RWPE2 (cell line): ENCODE data around the gene FGA.

ENCODE experiments used
- ATAC-seq: fragments of 200-7000 bp; cut with Tn5 transposase; 3 replicates; pipeline ENCODE4 v1.9.1; 2021; ENCODE audit warnings: low read depth
- DNase-seq: peaks from one replicate; pipeline ENCODE4 v3.0.0-alpha.2; 2020; ENCODE audit warnings: low spot score
- H3K27ac ChIP-seq: fragments of 450-650 bp; 2 replicates; pipeline ENCODE4 v1.5.1; 2017; ENCODE audit warnings: mild to moderate bottlenecking; ENCODE audit not compliant: poor library complexity, severe bottlenecking
- H3K27me3 ChIP-seq: fragments of 250-450 bp; sonication (Bioruptor Pico); 2 replicates; pipeline ENCODE4 v1.5.1; 2021; ENCODE audit warnings: mild to moderate bottlenecking, moderate library complexity; ENCODE audit not compliant: insufficient read depth, poor library complexity, severe bottlenecking
- H3K36me3 ChIP-seq: fragments of 250-450 bp; sonication (Bioruptor Pico); 2 replicates; pipeline ENCODE4 v1.5.1; 2020; ENCODE audit warnings: low read depth, mild to moderate bottlenecking, moderate library complexity
- H3K4me1 ChIP-seq: fragments of 250-450 bp; sonication (Bioruptor Pico); 2 replicates; pipeline ENCODE4 v1.5.1; 2021; ENCODE audit warnings: mild to moderate bottlenecking, moderate library complexity; ENCODE audit not compliant: insufficient read depth, poor library complexity, severe bottlenecking
- H3K4me3 ChIP-seq: fragments of 250-450 bp; sonication (Bioruptor Pico); 2 replicates; pipeline ENCODE4 v1.5.1; 2021; ENCODE audit warnings: mild to moderate bottlenecking, moderate library complexity; ENCODE audit not compliant: severe bottlenecking
- H3K9me3 ChIP-seq: fragments of 250-450 bp; sonication (Bioruptor Pico); 2 replicates; pipeline ENCODE4 v1.5.1; 2021; ENCODE audit warnings: mild to moderate bottlenecking, moderate library complexity; ENCODE audit not compliant: severe bottlenecking
- TF ChIP-seq, protein P1 (sequence below): fragments of 450-650 bp; IDR thresholded peaks from one replicate; pipeline ENCODE4 v1.5.1; 2017; ENCODE audit warnings: mild to moderate bottlenecking, moderate library complexity; ENCODE audit not compliant: poor library complexity, severe bottlenecking

FGA gene

GRCh38 chr4:154614306-154614705, 23.8 kb upstream of the FGA start:
- no peaks in the 10 kb centered on the region for H3K9me3 ChIP-seq
- DNase-seq, result no peak
- H3K27me3 ChIP-seq, result no peaks in the 10 kb centered on the region
- no peak for ATAC-seq
- H3K4me1 ChIP-seq, result no peaks in the 10 kb centered on the region
- TF ChIP-seq, protein P1, sequence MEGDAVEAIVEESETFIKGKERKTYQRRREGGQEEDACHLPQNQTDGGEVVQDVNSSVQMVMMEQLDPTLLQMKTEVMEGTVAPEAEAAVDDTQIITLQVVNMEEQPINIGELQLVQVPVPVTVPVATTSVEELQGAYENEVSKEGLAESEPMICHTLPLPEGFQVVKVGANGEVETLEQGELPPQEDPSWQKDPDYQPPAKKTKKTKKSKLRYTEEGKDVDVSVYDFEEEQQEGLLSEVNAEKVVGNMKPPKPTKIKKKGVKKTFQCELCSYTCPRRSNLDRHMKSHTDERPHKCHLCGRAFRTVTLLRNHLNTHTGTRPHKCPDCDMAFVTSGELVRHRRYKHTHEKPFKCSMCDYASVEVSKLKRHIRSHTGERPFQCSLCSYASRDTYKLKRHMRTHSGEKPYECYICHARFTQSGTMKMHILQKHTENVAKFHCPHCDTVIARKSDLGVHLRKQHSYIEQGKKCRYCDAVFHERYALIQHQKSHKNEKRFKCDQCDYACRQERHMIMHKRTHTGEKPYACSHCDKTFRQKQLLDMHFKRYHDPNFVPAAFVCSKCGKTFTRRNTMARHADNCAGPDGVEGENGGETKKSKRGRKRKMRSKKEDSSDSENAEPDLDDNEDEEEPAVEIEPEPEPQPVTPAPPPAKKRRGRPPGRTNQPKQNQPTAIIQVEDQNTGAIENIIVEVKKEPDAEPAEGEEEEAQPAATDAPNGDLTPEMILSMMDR, result no peak
- H3K4me3 ChIP-seq, result no peak overlapping the region
- no peak overlapping the region for H3K27ac ChIP-seq
- H3K36me3 ChIP-seq, result no peaks in the 10 kb centered on the region

- no peaks in the 10 kb centered on the region for H3K36me3 ChIP-seq
- no peak within 1 kb of the TSS for H3K27ac ChIP-seq
- ATAC-seq (no peak), DNase-seq (no peak)
- H3K4me3 ChIP-seq, result no peak within 1 kb of the TSS
- no peaks in the 10 kb centered on the region for H3K4me1 ChIP-seq
- TF ChIP-seq, protein P1, result no peak
- H3K9me3 ChIP-seq, result no peaks in the 10 kb centered on the region
- no peaks in the 10 kb centered on the region for H3K27me3 ChIP-seq
Observed at GRCh38 chr4:154612472-154613414, 22.2 kb upstream of the FGA start, which contains the start of gene FGG. FGG (minus strand) TSS chr4:154612656; CDS start chr4:154612609, 47 bp downstream.

- DNase-seq (no peak), ATAC-seq (no peak)
- TF ChIP-seq, protein P1, result no peak
- Histone ChIP-seq H3K27me3 (no peaks in the 10 kb centered on the region), H3K36me3 (no peaks in the 10 kb centered on the region), H3K9me3 (no peaks in the 10 kb centered on the region), H3K4me3 (no peak overlapping the region), H3K27ac (no peak overlapping the region), H3K4me1 (no peaks in the 10 kb centered on the region)
Observed at GRCh38 chr4:154611833-154612232, 21.3 kb upstream of the FGA start.

- Histone ChIP-seq H3K9me3 (no peaks in the 10 kb centered on the region), H3K27me3 (no peaks in the 10 kb centered on the region), H3K36me3 (no peaks in the 10 kb centered on the region), H3K27ac (no peak overlapping the region), H3K4me1 (no peaks in the 10 kb centered on the region), H3K4me3 (no peak overlapping the region)
- ATAC-seq, result no peak
- TF ChIP-seq, protein P1, result no peak
- DNase-seq, result no peak
Observed at GRCh38 chr4:154610582-154610981, 20.0 kb upstream of the FGA start.

- ATAC-seq (no peak), DNase-seq (no peak)
- H3K4me1 ChIP-seq, result no peaks in the 10 kb centered on the region
- no peaks in the 10 kb centered on the region for H3K27me3 ChIP-seq
- TF ChIP-seq, protein P1, result no peak
- H3K9me3 ChIP-seq, result no peaks in the 10 kb centered on the region
- no peaks in the 10 kb centered on the region for H3K36me3 ChIP-seq
- H3K27ac ChIP-seq, result no peak overlapping the region
- no peak overlapping the region for H3K4me3 ChIP-seq
Observed at GRCh38 chr4:154609532-154609931, 19.0 kb upstream of the FGA start.
